GM18867 (cell line): Measurements from ENCODE around the gene S1PR1.

Experiments used
- ATAC-seq: cut with Tn5 transposase; IDR thresholded peaks from one replicate; pipeline ENCODE4 v1.9.1; 2021; ENCODE audit warnings: mild to moderate bottlenecking, moderate library complexity; ENCODE audit not compliant: unreplicated experiment

The S1PR1 gene

DNA sequence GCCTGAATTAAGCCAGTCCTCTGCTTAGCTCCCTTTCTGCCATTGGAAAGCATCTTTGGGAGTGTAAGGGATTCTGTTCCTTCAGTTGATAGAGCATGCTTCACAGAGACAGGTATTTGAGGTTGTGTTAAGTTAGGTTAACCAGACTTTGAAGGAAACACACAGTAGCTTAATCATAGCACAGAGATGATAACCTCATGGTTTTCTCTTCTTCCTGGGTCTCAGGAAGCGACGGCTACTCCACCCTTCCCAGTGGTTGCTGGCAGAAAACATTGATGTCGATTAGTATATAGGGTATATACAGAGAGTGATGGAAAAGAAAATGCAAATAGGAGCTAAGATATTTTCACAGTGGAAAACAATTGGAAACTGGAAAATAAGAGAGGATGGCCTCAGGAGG, 42.0 kb downstream of the S1PR1 start:
- ATAC-seq: no peak

DNA sequence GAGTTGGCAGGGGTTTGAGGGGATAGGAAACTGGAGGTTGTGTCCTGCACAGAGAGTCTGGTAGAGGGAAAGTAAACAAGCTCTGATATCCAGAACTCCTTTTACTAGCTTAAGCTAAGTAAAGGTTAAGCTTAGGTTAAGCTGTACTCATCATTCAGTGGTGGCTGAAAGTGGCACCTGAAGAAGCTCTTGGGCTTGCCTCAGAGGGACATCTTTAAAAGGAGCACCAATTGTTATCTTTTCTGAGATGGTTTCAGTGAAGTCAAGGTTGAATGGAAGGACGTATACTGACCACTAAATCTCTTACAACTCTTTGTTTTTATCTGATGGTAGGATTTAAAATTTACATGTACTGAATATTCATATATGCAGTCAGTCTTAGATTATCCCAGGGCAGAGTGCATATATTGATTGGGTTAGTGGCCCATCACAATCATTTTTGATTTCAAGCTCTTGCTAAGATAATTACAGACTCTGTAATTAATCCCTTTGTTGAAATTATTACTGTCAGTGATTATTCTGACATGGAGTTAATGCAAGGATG, 43.3 kb downstream of the S1PR1 start:
- ATAC-seq: no peak

DNA sequence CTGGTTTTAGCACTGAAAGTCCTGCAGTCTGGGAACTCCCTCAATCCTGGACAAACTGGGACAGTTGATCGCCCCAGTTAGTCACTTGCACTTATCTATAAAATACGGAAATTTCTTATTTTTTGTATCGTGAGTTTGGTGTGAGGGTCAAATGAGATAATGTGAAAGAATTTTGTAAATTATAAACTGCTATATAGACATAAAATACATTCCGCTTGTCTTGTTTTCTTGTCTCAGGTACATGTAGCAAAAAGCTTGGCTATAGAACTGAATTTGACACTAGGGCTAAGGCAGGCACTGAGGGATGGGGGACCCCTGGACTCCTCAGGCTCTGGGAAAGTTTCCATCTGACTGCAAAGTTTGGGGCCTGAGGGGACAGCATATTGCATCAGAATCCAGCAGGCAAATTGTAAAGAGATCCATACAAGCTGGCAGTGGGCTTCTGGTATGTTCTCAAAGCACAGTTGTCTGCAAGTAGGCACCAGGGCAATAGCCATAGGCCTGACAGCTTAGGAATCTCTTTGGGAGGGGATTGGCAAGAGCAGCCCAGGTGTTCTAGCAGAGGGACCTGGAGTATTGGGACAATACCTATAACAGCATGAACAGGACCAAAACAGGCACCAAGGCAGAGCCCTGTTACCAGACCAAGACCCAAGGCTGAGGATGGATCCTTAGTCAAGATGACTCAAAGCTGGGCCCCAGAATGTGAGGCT, 44.3 kb downstream of the S1PR1 start:
- ATAC-seq: no peak

DNA sequence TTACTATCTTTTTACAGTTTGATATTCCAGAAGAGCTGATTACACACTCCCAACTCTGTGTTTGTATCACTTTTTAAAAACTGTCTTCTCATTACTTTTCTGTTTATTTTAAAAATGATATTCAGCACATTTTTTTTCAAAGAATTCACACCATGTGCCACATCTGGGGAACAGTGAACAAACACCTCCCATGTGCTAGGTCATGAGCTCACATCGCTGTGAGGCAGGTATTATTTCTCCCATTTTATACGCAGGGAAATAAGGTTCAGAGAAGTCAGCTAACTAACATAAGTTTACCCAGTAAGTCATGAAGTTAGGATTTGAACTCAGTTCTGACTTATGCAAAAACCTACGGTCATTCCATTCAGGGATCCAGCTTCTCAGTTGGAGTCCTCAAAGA, 44.9 kb downstream of the S1PR1 start:
- ATAC-seq: no peak

DNA sequence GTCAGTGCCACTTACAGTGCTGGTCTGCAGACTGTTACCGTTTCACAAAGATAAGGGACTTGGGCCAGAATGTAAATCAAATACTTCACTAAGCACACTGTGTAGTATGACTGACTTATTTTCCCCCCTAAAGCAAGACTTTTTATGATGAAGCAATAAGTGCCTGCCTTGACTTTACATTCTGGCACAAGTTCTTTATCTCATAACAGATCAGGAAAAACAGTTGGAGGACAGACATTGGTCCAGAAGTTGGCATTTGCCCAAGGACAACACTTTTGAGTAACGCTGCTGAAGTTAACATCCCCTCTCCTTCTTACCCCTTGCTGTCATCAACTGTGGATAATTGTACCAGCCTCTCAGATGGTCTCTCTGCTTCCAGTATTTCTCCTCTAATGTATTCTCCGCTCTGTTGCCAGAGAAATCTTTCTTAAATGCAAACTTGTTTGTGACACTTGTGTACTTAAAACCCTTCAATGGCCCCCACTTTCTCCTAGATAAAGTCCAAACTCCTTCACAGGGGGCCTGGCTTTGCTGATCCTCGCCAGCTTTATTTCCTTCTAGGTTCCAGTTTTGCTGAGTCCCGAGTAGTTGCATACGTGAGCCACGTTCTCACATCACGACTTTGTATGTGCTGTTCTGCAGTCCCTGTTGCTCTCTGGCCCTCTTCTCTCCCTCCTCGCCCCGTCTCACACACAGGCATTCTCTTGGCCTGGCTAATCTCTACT, 45.7 kb downstream of the S1PR1 start:
- ATAC-seq: no peak

DNA sequence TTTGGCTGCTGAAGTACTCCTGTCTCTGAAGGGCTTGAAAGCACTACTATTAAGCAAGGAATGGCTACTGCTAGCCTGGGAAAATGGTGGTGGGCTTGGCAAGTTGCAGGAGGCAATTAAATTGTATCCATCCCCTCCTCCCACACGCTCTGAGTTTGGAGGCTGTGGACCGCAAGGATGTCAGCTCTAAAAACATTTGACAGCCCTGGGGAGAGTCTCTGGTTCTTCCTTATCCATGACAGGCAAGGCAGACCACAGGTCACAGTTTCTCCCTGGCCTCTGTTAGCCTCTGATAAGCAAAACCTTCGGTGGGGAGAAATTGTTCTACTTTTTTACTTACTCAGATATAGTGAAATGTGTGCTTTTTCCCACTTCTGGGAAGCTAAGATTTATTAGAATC, 46.6 kb downstream of the S1PR1 start:
- ATAC-seq: no peak

DNA sequence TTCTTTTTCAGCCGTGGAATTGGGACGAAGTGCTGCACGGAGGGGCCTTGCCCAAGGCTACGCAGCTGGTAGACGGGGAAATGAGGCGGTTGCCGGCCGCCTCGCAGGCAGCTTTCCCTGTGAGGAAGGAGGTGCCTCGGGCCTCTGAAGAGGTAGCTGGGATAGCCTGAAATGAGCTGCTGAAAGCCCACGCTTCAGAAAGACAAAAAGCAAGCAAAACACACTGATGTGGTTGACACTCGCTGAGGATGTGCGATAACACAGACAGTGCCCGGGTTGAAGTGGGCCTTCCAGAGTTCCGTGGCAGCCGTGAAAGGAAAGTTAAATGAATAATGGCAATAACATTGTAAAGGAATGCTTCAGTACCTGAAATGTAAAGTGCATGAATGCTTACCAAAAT, 47.2 kb downstream of the S1PR1 start:
- ATAC-seq: no peak

DNA sequence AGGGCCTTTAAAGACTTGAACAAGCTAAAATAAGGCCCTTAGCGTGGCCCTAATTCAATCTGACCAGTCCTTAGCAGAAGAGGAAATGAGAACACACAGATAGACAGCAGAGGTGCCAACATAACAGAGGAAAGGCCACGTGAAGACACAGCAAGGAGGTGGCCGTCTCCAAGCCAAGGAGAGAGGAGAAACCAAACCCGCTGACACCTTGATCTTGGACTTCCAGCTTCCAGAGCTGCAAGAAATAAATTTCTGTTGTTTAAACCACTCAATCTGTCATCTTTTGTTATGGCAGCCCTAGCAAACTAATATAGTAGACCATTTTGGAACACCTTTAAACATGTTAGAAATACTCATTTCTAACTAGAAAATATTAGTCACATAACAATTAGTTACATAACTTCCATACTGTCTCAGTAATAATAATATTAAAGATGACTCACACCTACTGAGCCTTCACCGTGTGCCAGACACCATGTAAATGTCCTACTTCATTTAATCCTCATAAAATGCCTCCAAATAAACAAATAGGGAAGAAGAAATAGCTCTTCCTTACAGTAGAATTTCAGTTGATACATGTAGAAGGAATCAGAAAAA, 47.9 kb downstream of the S1PR1 start:
- no peak for ATAC-seq

DNA sequence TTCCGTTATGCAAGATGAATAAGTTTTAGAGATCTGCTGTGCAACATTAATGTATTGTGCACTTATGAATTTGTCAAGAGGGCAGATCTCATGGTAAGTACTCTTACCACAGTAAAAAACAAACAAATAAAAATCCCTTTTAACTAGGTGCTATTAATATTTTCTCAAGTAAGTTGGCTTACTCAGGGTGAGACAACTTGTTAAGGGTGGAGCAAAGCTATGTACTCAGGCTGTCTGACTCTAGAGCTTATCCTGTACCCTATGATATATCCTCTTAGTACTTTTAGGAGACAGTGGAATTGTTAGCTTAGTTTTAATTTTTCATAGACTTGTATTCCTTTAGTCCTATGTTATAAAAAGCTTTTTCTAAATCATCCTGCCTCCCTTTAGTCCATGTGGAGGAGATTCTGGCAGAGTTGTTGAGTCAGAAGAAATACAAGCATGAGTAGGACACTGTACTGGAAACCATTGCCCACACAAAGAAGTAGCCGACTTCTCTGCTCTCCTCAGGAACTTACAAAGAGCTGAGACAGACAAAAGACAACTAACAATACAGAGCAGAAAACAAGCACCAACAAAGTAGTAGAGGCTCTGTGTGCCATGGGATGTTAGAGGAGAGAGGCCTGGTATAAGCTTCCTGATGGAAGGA, 49.2 kb downstream of the S1PR1 start:
- no peak for ATAC-seq

DNA sequence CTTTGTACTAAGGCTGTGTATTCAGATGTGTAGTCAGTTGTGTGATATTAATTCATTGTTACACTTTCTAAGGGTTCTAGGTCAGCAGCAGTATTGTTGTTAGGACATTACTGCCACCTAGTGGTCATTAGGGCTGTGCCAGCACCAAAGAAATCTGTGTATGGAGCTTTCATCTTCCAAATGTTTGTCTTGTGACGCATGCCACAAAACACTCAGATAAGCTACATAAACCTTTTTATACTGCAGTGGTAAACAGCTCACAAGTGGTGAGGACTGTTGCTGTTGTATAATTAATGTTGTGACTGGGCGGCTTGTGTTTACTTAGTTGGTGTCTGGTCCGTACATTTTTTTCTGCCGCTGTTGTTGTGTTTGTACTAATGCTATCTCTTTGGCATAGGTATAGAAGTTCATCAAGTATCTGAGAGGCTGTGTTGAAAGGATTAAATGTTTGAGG, 51.7 kb downstream of the S1PR1 start:
- ATAC-seq: peak; percentile 65

DNA sequence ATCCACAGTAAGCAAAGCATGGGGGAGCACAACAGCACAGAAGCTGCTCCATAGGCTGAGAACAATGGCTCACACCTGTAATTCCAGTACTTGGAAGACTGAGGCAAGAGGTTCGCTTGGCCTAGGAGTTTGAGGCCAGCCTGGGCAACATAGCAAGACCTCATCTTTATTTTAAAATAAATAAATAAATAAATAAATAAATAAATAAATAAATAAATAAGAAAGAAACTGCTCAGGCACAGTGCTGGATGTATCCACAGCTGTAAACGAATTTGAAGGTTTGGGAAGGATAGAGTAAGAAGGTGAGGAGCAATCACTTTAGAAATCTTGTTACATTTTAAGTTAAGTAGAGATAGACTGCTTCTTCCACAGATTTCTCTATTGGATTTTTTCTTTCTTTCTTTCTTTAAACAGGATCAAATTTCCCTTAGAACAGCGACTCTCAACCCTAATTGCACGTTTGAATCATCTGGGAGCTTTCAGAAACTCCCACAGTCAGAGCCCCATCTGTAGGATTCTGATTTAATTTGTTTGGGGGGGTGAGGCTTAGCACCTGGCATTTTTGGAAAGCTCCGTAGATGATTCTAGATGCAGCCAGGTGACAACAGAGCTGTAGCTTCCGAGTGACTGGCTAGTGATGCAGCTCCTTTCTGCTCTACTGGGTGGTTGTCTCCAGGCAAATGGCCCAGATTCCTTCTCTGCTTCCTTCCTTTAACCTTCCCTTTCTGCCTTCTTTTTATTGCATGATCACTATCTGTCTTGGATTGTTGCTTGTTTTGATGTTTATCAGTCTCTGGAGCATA, 53.5 kb downstream of the S1PR1 start:
- no peak for ATAC-seq
